K562 (cell line): ENCODE measurements around the gene SSU72. TPM values are rescaled to one million over a fixed set of nuclear protein-coding genes. Genes with fewer than 3 reads are reported as not detected.

Experiments used
- ATF7 ChIP-seq: fragments of 450-650 bp; IDR thresholded peaks from 2 replicates; pipeline ENCODE4 v1.7.1; 2014; ENCODE audit warnings: mild to moderate bottlenecking, moderate library complexity
- CBFA2T3 ChIP-seq: fragments of 450-650 bp; IDR thresholded peaks from 2 replicates; pipeline ENCODE4 v1.6.1; 2017
- CREB1 ChIP-seq, 2 experiments: sonication (generic) in 1 of 2; formaldehyde crosslinking in 1 of 2; IDR thresholded peaks; 2 replicates each; pipeline versions ENCODE4 v1.6.1 to v1.8.0; 2012 to 2022; ENCODE audit warnings: inconsistent platforms in 1 of 2, mild to moderate bottlenecking in 1 of 2, missing genetic modification reagents in 1 of 2, moderate library complexity in 1 of 2
- MYNN ChIP-seq, 2 experiments: sonication (generic); formaldehyde crosslinking in 1 of 2; IDR thresholded peaks; 2 replicates each; pipeline versions ENCODE4 v1.5.0 to v1.6.1; 2016 to 2020; ENCODE audit warnings: antibody characterized with exemption in 1 of 2, missing genetic modification reagents in 1 of 2
- PHTF2 ChIP-seq: fragments of 250-450 bp; sonication (Bioruptor Pico); IDR thresholded peaks from 2 replicates; pipeline ENCODE4 v1.5.0; 2021; ENCODE audit warnings: mild to moderate bottlenecking
- RBBP5 ChIP-seq: fragments of 200-600 bp; sonication (generic); IDR thresholded peaks from 2 replicates; pipeline ENCODE4 v1.6.1; 2012; ENCODE audit warnings: borderline replicate concordance, mild to moderate bottlenecking, low read length, control low read depth, inconsistent platforms; ENCODE audit not compliant: insufficient read depth, poor library complexity, severe bottlenecking
- SNRNP70 ChIP-seq: fragments of 200-400 bp; formaldehyde crosslinking; optimal IDR thresholded peaks from 2 replicates; pipeline ENCODE3; 2017; ENCODE audit warnings: low read depth, low read length
- STAT6 ChIP-seq: sonication (generic); formaldehyde crosslinking; IDR thresholded peaks from 2 replicates; pipeline ENCODE4 v1.8.1; 2023; ENCODE audit warnings: mild to moderate bottlenecking, missing genetic modification reagents
- ZBTB1 ChIP-seq: sonication (generic); formaldehyde crosslinking; IDR thresholded peaks from 2 replicates; pipeline ENCODE4 v1.8.1; 2023; ENCODE audit warnings: missing genetic modification reagents, low read depth, mild to moderate bottlenecking, borderline replicate concordance
- ZNF395 ChIP-seq: fragments of 200-800 bp; sonication (Bioruptor generic); IDR thresholded peaks from 2 replicates; pipeline ENCODE4 v1.6.1; 2017; ENCODE audit warnings: missing genetic modification characterization, missing compliant biosample characterization
- ZNF639 ChIP-seq, 2 experiments: fragments of 200-800 bp in 1 of 2; sonication (Bioruptor generic) in 1 of 2; sonication (generic) in 1 of 2; formaldehyde crosslinking in 1 of 2; IDR thresholded peaks in 1 of 2; conservative IDR thresholded peaks in 1 of 2; 2 replicates each; pipeline versions ENCODE4 v1.5.0 to v1.6.1; 2016 to 2020; ENCODE audit warnings: missing compliant biosample characterization in 1 of 2, missing genetic modification characterization in 1 of 2, missing genetic modification reagents in 1 of 2
- ZNF696 ChIP-seq: fragments of 250-450 bp; sonication (Bioruptor Pico); conservative IDR thresholded peaks from 2 replicates; pipeline ENCODE4 v1.4.0; 2020; ENCODE audit warnings: mild to moderate bottlenecking, moderate library complexity
- ZNF766 ChIP-seq: fragments of 200-800 bp; sonication (Bioruptor generic); conservative IDR thresholded peaks from 2 replicates; pipeline ENCODE4 v1.6.1; 2016; ENCODE audit warnings: missing genetic modification characterization, missing compliant biosample characterization
- polyA plus RNA-seq, 8 experiments: library from polyadenylated mRNA; depleted of rRNA in 4 of 8; stranded (reverse) in 5 of 8; unstranded in 3 of 8; fragments of >200 nt; fragmentation: Nextera tagmentation in 2 of 8; fragmentation: Illumina TruSeq in 1 of 8; extraction: Ambion mirVana in 2 of 8; extraction: Trizol in 1 of 8; gene quantifications; 2 replicates each; pipeline versions ENCODE4 v1.2.1 to v1.2.3, GENCODE V29; 2011 to 2014; ENCODE audit warnings: inconsistent platforms in 1 of 8, missing spikeins in 1 of 8
- total RNA-seq, 7 experiments: library from RNA; depleted of rRNA in 6 of 7; stranded (reverse); fragments of >200 nt in 6 of 7; fragmentation: Illumina TruSeq in 2 of 7; extraction: Trizol in 2 of 7; gene quantifications; 2 replicates each; pipeline versions ENCODE4 v1.2.1 to v1.2.3, GENCODE V29; 2011 to 2021; ENCODE audit warnings: low replicate concordance in 1 of 7
- TF ChIP-seq, protein P1 (sequence below): sonication (generic); formaldehyde crosslinking; IDR thresholded peaks from 2 replicates; pipeline ENCODE4 v1.8.1; 2023; ENCODE audit warnings: missing genetic modification reagents, mild to moderate bottlenecking, borderline replicate concordance

The SSU72 gene
- total and polyA plus RNA-seq, 9 of the 15 experiments (the other 6 are each of a cell fraction or from before 2014, with no cell fraction given), result 70.8 to 201 (median 94.6) TPM

DNA sequence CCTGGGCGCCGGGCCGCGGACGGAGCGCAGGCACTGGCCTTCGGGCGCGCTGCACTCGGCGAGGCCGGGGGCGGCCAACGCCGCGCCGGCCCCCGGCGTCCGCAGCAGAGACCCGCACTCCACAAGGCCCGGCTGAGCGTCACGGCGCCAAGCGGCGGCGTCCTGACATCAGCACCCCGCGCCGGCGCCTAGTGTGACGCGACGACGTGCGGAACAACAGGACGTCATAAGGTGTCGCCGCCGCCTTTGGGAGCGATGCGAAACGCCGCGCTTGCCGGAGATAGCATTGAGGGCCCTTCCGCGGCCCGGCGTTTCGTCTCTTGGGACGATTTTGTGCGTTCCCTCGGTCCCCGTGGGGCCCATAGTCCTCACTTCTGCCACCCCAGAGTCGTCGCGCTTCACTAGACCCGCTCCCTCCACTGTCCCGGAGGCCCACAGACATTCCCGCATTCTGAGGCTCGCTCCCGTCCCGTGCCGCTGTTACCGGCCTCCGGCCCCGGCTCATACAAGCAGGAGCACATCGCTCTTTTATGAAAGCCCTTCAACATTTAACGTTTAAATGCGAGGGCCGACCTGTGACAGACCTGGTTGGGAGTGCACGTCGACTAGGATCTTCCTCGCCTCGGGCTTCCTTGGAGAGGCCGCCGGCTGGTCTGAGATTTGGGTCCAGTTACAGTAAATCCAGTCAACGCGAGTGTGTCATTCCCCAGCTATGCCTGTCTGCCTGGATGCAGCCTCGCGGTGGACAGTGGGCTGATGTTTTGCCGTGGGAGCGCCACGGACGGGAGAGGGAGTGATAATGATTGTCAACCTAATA lies at the start of gene SSU72 (continued):
- TF ChIP-seq ZNF639 (CRISPR knock-in tag; conservative IDR thresholded peaks at IDR 0.05 in 1 of 2, IDR thresholded peaks at IDR 0.05 in 1 of 2) (peak in 1 of 2 experiments; percentile 97; a peak in 2 of 4 replicates), CREB1 (IDR thresholded peaks at IDR 0.05) (peak; percentile 100), CREB1 (CRISPR knock-in tag; IDR thresholded peaks at IDR 0.05) (peak; percentile 100), ZBTB1 (CRISPR knock-in tag) (no peak), ZNF696 (CRISPR knock-in tag) (no peak), CBFA2T3 (no peak), ZNF395 (CRISPR knock-in tag) (peak; percentile 70; the same call in 1 of the 2 replicates), MYNN (IDR thresholded peaks at IDR 0.05) (peak; percentile 54; the same call in 1 of the 2 replicates), MYNN (CRISPR knock-in tag; IDR thresholded peaks at IDR 0.05) (no peak), SNRNP70 (no peak), RBBP5 (peak; percentile 98), PHTF2 (0 out of 2 replicates have a peak, but pooled peaks have one; percentile 50), ATF7 (peak; percentile 90), ZNF766 (CRISPR knock-in tag) (peak; percentile 74; the same call in 1 of the 2 replicates), STAT6 (CRISPR knock-in tag) (peak; percentile 61; the same call in 1 of the 2 replicates)
- TF ChIP-seq, protein P1, sequence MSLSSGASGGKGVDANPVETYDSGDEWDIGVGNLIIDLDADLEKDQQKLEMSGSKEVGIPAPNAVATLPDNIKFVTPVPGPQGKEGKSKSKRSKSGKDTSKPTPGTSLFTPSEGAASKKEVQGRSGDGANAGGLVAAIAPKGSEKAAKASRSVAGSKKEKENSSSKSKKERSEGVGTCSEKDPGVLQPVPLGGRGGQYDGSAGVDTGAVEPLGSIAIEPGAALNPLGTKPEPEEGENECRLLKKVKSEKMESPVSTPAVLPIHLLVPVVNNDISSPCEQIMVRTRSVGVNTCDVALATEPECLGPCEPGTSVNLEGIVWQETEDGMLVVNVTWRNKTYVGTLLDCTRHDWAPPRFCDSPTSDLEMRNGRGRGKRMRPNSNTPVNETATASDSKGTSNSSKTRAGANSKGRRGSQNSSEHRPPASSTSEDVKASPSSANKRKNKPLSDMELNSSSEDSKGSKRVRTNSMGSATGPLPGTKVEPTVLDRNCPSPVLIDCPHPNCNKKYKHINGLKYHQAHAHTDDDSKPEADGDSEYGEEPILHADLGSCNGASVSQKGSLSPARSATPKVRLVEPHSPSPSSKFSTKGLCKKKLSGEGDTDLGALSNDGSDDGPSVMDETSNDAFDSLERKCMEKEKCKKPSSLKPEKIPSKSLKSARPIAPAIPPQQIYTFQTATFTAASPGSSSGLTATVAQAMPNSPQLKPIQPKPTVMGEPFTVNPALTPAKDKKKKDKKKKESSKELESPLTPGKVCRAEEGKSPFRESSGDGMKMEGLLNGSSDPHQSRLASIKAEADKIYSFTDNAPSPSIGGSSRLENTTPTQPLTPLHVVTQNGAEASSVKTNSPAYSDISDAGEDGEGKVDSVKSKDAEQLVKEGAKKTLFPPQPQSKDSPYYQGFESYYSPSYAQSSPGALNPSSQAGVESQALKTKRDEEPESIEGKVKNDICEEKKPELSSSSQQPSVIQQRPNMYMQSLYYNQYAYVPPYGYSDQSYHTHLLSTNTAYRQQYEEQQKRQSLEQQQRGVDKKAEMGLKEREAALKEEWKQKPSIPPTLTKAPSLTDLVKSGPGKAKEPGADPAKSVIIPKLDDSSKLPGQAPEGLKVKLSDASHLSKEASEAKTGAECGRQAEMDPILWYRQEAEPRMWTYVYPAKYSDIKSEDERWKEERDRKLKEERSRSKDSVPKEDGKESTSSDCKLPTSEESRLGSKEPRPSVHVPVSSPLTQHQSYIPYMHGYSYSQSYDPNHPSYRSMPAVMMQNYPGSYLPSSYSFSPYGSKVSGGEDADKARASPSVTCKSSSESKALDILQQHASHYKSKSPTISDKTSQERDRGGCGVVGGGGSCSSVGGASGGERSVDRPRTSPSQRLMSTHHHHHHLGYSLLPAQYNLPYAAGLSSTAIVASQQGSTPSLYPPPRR (CRISPR knock-in tag), result peak; percentile 91; the same call in 1 of the 2 replicates
